WERI-Rb-1 (cell line): ENCODE data around the gene KPNA6.

Experiments used
- DNase-seq: peaks from one replicate; pipeline ENCODE4 v3.0.0-alpha.2; 2020
- H3K27ac ChIP-seq: fragments of 250-450 bp; sonication (Bioruptor Pico); 2 replicates; pipeline ENCODE4 v1.5.1; 2020; ENCODE audit warnings: mild to moderate bottlenecking, moderate library complexity
- H3K27me3 ChIP-seq: fragments of 250-450 bp; sonication (Bioruptor Pico); 2 replicates; pipeline ENCODE4 v1.5.1; 2021; ENCODE audit warnings: mild to moderate bottlenecking, low read depth, moderate library complexity; ENCODE audit not compliant: insufficient read depth, severe bottlenecking
- H3K36me3 ChIP-seq: fragments of 250-450 bp; sonication (Bioruptor Pico); 2 replicates; pipeline ENCODE4 v1.5.1; 2020; ENCODE audit warnings: mild to moderate bottlenecking, moderate library complexity
- H3K4me3 ChIP-seq: 2 replicates; pipeline ENCODE4 v1.5.1; 2011; ENCODE audit warnings: low read depth, mild to moderate bottlenecking, control low read depth, low read length
- H3K9me3 ChIP-seq: fragments of 250-450 bp; sonication (Bioruptor Pico); 2 replicates; pipeline ENCODE4 v1.5.1; 2021; ENCODE audit warnings: mild to moderate bottlenecking, moderate library complexity; ENCODE audit not compliant: severe bottlenecking
- TF ChIP-seq, protein P1 (sequence below): IDR thresholded peaks from 2 replicates; pipeline ENCODE4 v1.5.1; 2011; ENCODE audit warnings: low read depth, mild to moderate bottlenecking, control low read depth, inconsistent platforms, low read length

KPNA6 gene

DNA sequence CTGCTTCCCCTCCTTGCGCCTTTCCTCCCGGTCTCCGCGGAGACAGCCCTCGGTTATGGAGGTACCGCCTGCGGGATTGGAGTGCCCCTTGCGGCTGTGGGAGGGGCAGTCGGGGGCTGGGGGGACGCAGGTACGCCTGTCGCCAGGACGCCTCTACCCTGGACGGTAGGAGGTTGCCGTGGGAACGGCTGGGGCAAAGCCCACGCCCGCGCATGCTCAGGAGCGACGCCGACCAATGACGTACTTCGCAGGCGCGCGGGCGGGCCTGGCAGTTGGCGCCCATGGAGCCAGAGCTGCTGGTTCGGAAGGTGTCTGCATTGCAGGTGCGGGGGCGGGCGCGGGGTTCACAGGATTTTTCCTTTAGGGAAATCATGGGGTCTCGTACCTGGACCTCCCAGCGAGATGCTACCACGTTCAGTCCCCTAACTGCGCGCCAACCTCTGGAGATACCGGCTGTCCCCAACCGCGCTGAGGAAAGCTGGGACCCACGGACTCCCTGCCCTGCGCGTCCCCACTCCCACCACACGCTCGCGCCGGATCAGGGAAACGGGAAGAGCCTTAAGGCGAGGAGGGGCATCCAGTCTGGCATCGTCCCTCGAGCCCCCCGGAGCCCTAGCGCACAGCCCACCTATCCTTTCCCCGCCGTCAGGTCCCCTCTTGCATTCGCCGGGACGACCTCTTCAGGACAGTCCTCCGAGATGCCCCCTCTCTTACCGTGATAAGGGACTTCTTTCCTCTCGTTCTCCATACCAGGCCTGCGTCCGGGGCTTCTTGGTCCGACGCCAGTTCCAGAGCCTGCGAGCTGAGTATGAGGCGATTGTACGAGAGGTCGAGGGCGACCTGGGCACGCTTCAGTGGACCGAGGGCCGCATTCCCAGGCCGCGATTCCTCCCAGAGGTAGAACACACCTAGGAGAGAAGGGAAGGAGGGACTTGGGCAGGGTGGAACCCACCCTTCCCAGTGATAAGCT lies 97.8 kb downstream of the KPNA6 start, which contains the start of gene IQCC:
TSS of gene IQCC (plus strand) at position 271 of the 970 bp plus-strand sequence. CDS start at position 282, 11 bp downstream.
- TF ChIP-seq, protein P1, sequence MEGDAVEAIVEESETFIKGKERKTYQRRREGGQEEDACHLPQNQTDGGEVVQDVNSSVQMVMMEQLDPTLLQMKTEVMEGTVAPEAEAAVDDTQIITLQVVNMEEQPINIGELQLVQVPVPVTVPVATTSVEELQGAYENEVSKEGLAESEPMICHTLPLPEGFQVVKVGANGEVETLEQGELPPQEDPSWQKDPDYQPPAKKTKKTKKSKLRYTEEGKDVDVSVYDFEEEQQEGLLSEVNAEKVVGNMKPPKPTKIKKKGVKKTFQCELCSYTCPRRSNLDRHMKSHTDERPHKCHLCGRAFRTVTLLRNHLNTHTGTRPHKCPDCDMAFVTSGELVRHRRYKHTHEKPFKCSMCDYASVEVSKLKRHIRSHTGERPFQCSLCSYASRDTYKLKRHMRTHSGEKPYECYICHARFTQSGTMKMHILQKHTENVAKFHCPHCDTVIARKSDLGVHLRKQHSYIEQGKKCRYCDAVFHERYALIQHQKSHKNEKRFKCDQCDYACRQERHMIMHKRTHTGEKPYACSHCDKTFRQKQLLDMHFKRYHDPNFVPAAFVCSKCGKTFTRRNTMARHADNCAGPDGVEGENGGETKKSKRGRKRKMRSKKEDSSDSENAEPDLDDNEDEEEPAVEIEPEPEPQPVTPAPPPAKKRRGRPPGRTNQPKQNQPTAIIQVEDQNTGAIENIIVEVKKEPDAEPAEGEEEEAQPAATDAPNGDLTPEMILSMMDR, result peak; percentile 34
- peak within 1 kb of the TSS; percentile 81 for H3K27ac ChIP-seq
- DNase-seq, result peak; percentile 95

DNA sequence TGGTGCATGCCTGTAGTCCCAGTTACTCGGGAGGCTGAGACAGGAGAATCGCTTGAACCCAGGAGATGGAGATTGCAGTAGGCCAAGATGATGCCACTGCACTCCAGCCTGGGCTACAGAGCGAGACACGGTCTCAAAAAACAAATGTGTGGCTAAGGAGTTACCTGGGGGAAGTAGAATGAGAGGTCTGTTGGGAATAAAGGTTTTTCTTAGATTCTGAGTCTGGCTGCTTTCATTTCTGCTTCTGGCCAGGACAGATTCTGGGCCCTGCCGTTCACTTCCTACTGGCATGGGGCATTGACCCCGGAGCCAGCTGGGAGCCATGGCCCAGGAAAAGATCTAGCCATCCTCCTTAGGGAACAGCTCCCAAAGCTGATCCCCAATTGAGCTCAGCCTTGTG lies 100.6 kb downstream of the KPNA6 start:
- no peaks in the 10 kb centered on the region for H3K27me3 ChIP-seq
- no peak for DNase-seq
- H3K27ac ChIP-seq, result no peak overlapping the region
- peaks cover 18% of the 10 kb centered on the region for H3K36me3 ChIP-seq
- no peaks in the 10 kb centered on the region for H3K9me3 ChIP-seq
- H3K4me3 ChIP-seq, result no peak overlapping the region
- TF ChIP-seq, protein P1, result no peak

More for the DNA sequence above, 97.8 kb downstream of the KPNA6 start, which contains the start of gene IQCC:
- Histone ChIP-seq H3K27me3 (no peaks in the 10 kb centered on the region), H3K9me3 (no peaks in the 10 kb centered on the region), H3K36me3 (peaks cover 18% of the 10 kb centered on the region), H3K4me3 (peak within 1 kb of the TSS; percentile 81)

DNA sequence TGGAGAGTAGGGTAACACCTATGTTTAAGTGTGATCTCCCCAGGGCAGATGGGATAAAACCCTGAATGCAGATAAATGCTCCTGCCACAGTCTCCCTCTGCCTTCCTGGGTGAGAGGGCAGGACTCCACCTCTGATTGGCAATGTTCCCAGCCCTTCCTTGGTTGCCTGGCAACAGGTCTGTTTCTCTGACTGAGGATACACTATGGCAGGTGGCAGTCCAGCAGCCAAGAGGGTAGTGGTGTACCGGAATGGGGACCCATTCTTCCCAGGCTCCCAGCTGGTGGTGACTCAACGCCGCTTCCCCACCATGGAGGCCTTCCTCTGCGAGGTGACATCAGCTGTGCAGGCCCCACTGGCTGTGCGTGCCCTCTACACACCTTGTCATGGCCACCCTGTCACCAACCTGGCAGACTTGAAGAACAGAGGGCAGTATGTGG lies 101.1 kb downstream of the KPNA6 start, which contains the start of gene DCDC2B:
TSS of gene DCDC2B (plus strand) at position 199 of the 438 bp plus-strand sequence. CDS start at position 204, 5 bp downstream.
- no peak within 1 kb of the TSS for H3K27ac ChIP-seq
- TF ChIP-seq, protein P1, result no peak
- peaks cover 18% of the 10 kb centered on the region for H3K36me3 ChIP-seq
- DNase-seq, result peak; percentile 42
- no peaks in the 10 kb centered on the region for H3K27me3 ChIP-seq
- no peaks in the 10 kb centered on the region for H3K9me3 ChIP-seq
- no peak within 1 kb of the TSS for H3K4me3 ChIP-seq

DNA sequence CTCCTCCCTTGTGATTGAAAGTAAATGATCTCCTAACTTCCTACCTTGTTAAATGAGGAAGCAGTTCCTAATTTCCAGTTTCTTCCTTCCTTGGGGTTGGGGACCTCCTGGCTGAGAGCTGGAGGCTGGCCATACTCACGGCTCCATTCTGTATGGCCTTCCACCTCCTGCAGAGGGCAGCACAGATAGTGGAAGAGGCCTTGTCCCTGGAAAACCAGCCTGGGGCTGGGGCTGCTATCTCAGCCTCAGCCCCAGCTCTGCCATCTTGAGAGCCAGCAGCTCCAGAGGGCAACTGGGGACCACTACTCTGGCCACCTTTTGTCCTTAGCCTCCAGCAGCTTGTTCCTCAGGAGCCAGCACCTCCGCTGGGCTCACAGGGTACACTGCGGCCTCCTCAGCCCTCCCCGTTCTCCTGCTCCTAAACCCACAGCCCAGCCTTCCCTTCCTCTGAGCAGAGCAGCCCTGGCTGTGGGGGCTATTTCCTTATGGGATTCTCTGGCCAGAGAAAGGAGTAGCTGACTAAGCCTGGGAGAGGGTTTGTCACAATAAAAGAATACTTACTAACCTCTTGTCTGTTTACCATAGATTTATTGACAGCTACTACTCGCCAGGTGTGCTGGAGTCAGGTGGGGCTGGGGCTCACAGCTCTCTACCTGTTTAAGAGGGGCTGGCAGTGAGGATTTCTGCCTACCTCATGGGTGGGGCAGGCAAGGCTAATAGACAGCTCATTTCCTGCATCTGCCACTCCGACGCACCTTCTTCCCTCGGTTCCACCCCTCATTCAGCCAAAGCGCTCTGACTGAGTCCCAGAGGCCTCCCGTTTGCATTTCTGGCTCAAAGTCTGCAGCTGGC lies 108.0 kb downstream of the KPNA6 start:
- Histone ChIP-seq H3K27ac (no peak overlapping the region), H3K27me3 (no peaks in the 10 kb centered on the region), H3K9me3 (no peaks in the 10 kb centered on the region), H3K36me3 (peaks cover 10% of the 10 kb centered on the region), H3K4me3 (no peak overlapping the region)
- peak; percentile 78 for DNase-seq
- TF ChIP-seq, protein P1, result peak; percentile 85

DNA sequence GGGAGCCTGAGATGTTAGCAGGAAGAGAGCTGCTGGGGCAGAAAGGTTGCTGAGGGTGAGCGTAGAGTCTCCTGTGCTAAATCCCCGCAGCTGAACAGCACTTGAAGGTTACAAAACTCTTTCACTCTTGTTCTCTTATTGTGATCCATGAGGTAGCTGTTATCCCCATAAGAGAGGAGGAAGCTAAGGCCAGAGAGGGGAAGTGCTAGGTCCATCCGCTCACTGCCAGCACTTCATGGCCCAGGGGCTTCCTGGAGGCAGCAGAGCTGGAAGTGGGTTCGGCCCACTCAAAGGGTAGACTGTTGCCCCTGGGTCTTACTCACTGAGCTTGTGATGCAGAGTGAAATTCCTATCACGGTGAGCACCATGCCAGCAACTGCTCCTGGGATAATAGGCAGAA lies 108.7 kb downstream of the KPNA6 start:
- Histone ChIP-seq H3K4me3 (no peak overlapping the region), H3K36me3 (peaks cover 10% of the 10 kb centered on the region), H3K27ac (no peak overlapping the region), H3K27me3 (no peaks in the 10 kb centered on the region), H3K9me3 (no peaks in the 10 kb centered on the region)
- no peak for DNase-seq
- TF ChIP-seq, protein P1, result no peak
